ENCODE data around the gene KCP.

KCP gene

GRCh38 chr7:128831178-128831993 is 79.1 kb downstream of the KCP start:
- TF ChIP-seq, protein P1, sequence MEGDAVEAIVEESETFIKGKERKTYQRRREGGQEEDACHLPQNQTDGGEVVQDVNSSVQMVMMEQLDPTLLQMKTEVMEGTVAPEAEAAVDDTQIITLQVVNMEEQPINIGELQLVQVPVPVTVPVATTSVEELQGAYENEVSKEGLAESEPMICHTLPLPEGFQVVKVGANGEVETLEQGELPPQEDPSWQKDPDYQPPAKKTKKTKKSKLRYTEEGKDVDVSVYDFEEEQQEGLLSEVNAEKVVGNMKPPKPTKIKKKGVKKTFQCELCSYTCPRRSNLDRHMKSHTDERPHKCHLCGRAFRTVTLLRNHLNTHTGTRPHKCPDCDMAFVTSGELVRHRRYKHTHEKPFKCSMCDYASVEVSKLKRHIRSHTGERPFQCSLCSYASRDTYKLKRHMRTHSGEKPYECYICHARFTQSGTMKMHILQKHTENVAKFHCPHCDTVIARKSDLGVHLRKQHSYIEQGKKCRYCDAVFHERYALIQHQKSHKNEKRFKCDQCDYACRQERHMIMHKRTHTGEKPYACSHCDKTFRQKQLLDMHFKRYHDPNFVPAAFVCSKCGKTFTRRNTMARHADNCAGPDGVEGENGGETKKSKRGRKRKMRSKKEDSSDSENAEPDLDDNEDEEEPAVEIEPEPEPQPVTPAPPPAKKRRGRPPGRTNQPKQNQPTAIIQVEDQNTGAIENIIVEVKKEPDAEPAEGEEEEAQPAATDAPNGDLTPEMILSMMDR (IDR thresholded peaks at IDR 0.05; ENCODE audit: insufficient read depth, low read depth, low read length, missing control alignments) = no peak
- no peak overlapping the region for H3K4me3 ChIP-seq (ENCODE audit: low read length)
- DNase-seq (ENCODE audit: low read depth) = no peak

DNA sequence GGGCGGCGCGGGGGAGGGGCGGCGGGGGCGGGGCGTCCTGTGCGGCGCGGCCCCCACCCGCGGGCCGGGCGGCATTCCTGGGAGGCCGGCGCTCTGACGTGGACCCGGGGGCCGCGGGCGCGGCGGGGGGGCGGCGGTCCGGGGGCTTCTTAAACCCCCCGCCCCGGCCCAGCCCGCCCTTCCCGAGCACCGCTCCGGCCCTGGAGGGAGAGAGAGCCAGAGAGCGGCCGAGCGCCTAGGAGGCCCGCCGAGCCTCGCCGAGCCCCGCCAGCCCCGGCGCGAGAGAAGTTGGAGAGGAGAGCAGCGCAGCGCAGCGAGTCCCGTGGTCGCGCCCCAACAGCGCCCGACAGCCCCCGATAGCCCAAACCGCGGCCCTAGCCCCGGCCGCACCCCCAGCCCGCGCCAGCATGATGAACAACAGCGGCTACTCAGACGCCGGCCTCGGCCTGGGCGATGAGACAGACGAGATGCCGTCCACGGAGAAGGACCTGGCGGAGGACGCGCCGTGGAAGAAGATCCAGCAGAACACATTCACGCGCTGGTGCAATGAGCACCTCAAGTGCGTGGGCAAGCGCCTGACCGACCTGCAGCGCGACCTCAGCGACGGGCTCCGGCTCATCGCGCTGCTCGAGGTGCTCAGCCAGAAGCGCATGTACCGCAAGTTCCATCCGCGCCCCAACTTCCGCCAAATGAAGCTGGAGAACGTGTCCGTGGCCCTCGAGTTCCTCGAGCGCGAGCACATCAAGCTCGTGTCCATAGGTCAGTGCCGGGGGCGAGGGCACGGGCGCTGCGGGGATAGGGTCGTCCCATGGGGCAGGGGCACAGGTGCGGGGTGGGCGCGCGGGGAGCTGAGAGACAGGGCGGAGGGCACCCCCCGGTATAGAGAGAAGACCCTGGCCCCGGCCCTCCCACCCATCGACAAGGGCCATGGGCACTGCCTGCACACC is 80.0 kb downstream of the KCP start, which contains the start of gene FLNC:
TSS of gene FLNC (plus strand) at position 176 of the 947 bp plus-strand sequence. CDS start at position 408, 232 bp downstream.
- TF ChIP-seq, protein P1 (IDR thresholded peaks at IDR 0.05; ENCODE audit: insufficient read depth, low read depth, low read length, missing control alignments) = no peak
- H3K4me3 ChIP-seq (ENCODE audit: low read length) = peak within 1 kb of the TSS; percentile 21
- DNase-seq (ENCODE audit: low read depth) = peak; percentile 45

DNA sequence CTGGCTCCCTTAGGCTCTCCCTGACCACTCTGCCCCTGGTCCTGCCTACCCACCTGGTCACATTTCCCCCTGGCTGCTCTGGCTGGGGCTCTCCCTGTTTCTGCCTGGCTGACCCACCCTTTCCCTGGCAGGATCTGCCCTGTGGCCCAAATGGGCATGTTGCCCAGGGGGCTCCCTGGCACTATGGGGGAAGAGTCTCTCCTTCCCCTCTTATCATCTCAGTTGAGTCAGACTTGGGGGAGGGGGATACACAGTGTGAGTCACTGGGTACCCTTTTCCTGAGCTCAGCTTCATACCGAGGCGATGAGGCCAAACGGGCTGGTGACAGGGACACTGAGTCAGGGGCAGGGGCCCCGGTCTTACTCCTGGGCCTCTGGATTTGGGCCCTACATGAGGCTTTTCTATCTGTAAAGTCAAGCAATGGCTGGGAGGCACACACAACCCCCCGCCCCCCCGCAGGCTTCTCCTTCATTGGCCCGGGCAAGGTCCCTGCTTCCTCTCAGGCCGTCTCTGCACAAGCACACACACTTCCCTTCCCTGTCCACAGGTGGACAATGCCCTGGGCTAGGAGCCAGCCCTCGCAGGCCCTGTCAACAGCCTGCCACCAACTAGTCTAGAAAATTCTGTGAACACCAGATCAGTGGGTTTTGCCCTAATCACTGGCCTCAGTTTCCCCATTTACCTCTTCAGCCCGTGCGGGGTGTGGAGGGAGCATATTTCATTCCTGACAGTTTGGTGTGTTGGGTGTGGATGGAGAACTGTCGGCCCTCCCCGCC is 80.9 kb downstream of the KCP start:
- TF ChIP-seq, protein P1 (IDR thresholded peaks at IDR 0.05; ENCODE audit: insufficient read depth, low read depth, low read length, missing control alignments) = no peak
- H3K4me3 ChIP-seq (ENCODE audit: low read length) = peak overlapping the region; percentile 18
- DNase-seq (ENCODE audit: low read depth) = no peak

DNA sequence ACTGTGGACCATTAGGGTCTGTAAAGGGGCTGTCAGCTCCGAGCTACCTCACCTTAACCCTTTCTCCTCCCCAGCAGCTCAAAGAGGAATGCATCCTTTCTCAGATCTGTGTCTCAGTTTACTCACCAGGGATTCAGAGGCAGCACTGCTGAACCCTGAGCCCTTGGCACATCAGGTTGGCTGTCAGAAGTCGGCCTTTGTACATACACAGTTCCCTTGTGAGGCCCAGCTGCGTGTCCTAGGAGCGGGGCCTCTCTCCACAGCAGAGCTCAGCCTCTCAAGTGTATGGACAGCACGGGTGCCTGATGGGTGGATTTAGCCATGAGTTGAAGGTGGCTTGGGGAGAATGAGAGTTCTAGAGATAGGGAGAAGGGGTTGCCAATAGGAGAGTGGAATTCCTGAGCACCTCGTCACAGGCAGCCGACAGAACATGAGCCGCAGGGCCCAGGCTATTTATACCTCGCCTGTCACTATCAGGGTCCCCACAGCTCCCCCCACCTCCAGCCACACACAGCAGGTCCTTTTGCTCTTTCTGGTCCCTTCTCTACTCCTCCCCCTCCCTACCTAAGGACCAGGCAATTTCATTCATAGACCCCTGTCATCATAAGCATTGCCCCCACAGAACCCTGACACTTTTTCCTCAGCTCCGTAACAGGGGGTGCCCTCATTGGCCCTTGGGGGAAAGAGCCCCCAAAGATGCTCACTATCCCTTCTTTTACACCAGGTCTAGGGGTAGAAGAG is 82.4 kb downstream of the KCP start:
- no peak overlapping the region for H3K4me3 ChIP-seq (ENCODE audit: low read length)
- TF ChIP-seq, protein P1 (IDR thresholded peaks at IDR 0.05; ENCODE audit: insufficient read depth, low read depth, low read length, missing control alignments) = no peak
- DNase-seq (ENCODE audit: low read depth) = peak; percentile 28

- peak; percentile 45 for DNase-seq (ENCODE audit: low read depth)
- TF ChIP-seq, protein P1 (IDR thresholded peaks at IDR 0.05; ENCODE audit: insufficient read depth, low read depth, low read length, missing control alignments) = no peak
- no peak overlapping the region for H3K4me3 ChIP-seq (ENCODE audit: low read length)
These were observed 83.1 kb downstream of the KCP start for GRCh38 chr7:128827248-128827958.

Data from epithelial cell of esophagus (primary cell).